OCI-LY3 (cell line): Measurements from ENCODE around the gene NKD2.

Source experiments
- EZH2phosphoT487 ChIP-seq: fragments of 200-600 bp; shearing (Covaris generic); IDR thresholded peaks from 2 replicates; pipeline ENCODE4 v1.6.1; 2018; ENCODE audit warnings: antibody characterized with exemption, mixed run types, low read depth
- TF ChIP-seq, protein P1 (sequence below): fragments of 200-600, 300-600 bp; sonication (generic); IDR thresholded peaks from 2 replicates; pipeline ENCODE4 v1.5.1; 2014; ENCODE audit warnings: antibody characterized with exemption, low read length, low read depth

GRCh38 chr5:1052076-1052475, 43.5 kb downstream of the NKD2 start:
- TF ChIP-seq, protein P1, sequence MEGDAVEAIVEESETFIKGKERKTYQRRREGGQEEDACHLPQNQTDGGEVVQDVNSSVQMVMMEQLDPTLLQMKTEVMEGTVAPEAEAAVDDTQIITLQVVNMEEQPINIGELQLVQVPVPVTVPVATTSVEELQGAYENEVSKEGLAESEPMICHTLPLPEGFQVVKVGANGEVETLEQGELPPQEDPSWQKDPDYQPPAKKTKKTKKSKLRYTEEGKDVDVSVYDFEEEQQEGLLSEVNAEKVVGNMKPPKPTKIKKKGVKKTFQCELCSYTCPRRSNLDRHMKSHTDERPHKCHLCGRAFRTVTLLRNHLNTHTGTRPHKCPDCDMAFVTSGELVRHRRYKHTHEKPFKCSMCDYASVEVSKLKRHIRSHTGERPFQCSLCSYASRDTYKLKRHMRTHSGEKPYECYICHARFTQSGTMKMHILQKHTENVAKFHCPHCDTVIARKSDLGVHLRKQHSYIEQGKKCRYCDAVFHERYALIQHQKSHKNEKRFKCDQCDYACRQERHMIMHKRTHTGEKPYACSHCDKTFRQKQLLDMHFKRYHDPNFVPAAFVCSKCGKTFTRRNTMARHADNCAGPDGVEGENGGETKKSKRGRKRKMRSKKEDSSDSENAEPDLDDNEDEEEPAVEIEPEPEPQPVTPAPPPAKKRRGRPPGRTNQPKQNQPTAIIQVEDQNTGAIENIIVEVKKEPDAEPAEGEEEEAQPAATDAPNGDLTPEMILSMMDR, result no peak
- no peak for TF ChIP-seq EZH2phosphoT487
